HG02973 (cell line): ENCODE data around the gene HDLBP.
"Not testable (repeated sequence)": the region's sequence is repeated elsewhere in the genome, so short reads cannot be mapped to it uniquely, and the experiment has no call there.

Experiments
- ATAC-seq: cut with Tn5 transposase; IDR thresholded peaks from one replicate; pipeline ENCODE4 v1.9.1; 2021; ENCODE audit warnings: moderate library complexity; ENCODE audit not compliant: unreplicated experiment

Gene HDLBP

DNA sequence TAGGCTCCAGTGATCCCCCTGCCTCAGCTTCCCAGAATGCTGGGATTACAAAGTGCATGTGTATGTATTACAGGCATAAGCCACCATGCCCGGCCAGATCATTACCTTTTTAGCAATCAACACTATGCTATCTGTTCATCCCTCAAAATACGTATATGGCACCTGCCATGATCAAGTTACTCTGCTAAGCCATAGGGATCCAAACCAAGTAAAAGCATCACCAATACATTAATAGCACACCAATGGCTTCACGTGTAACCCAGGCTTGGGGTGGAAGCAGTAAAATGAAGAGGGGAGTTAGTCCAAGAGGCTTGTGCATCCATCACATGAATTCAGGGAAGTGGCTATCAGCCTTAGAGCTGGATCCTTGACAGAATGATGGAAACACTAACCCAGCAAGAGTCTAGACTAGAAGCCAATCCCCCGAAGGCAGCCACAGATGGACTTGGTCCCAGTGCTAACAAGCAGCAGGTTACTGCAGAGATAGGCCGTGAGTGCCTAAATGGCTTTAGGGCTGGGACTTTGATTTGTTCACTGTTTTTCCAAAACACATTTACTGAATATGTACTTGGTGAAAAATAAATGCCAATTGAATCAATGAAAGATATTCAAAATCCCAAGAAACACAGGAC lies 11.3 kb downstream of the HDLBP start:
- ATAC-seq = no peak

DNA sequence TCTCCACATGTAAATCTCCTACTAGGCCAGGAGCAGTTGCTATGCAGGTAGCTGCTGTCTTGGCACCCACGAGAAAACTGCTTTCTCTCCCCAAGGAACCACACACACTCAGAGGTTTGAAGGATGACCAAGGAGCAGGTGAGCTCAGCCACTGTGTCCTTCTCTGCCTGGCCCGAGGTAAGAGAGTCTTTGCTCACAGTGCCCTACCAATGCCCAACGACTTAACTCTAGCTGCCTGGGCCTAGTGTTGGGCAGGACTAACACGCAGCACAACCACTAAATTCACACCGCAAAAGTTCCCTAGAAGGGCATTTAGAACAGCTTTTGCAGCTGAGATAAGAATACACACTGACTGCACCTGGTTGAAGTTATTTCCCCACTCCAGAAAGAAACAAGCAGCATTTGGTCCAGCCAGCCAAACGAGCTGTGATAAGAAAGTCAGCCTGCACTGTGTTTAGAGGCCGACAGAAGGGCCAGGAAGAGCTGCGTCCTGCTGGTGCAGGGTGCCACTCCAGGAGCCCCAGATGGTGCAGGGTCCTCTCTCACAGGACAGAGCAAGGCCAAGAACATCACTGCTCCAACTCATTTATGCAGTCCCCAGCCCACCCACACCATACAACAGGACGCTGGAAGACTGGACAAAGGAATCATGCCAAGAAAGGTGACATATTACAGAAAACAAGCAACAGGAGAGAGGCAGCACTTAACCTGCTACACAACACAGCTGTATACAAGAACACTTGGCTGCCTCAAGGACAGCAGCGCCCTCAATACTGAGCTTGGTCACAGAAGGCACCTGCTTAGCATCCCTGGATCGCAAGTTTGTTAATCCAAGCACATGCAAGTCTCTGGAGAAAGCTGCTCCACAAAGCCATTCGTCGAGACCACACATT lies 12.5 kb downstream of the HDLBP start:
- ATAC-seq = no peak

DNA sequence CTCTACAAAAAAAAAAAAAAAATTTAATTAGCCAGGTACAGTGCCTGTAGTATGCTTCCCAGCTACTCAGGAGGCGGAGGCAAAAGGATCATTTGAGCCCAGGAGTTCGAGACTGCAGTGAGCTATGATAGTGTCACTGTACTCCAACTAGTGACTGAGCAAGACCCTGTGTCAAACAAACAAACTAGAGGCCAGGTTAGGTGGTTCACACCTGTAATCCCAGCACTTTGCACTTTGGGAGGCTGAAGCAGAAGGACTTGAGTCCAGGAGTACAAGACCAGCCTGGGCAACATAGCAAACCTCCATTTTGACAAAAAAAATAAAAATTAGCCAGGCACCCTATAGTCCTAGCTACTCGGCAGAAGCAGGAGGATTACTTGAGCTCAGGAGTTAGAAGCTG lies 13.4 kb downstream of the HDLBP start:
- ATAC-seq = no peak

DNA sequence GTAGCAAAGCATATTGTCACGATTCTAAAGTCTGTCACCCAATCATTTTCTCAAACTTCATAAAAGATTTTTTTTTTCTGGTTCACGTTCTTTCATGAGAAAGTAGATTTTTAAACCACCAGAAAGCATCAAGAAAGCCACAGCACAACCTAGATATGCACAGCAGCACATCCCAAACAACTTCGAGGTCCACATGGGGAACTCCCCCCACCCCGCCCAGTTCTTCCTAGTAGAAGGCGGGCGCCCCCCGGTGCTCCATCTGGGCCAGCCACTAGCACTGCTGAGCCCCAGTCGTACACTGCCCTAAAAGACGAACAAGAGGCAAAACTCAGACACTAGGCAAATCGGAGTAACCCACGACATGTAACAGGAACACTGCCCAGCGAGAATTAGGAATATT lies 15.5 kb downstream of the HDLBP start:
- no peak for ATAC-seq

DNA sequence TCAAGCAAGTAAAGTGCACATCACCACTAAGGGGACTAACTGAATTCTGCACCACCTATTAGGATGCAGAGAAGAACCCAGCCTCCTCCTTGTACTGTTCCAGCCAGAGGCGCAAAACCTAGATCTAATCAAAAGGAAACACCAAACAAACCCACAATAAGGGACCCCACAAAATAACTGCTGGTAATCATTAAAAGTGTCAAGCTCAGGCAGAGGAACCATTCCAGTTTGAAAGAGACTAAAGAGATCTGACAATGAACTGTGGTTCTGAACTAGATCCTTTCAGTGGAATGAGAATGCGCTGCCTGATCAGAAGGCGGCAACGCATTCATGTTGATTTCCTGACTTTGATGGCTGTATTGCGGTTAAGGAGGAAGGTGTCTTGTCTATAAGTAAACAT lies 16.8 kb downstream of the HDLBP start:
- no peak for ATAC-seq

DNA sequence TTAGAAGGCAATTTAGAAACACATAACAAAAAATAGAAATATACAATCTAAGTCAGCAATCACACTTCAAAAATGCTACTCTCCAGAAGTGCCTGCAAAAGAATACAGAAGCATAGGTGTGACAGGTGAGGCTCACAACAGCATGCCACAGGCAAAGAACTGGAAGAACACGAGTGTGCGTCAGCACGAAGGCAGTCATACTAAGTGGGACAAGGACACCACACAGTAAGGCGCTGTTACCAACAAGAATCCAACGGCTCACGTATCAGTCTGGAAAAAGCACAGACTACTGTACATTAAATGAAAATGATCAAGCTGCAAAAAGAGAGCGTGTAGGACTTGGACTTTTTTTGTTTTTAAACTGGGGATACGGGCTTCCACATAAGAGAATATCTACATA lies 18.7 kb downstream of the HDLBP start:
- ATAC-seq = no peak

DNA sequence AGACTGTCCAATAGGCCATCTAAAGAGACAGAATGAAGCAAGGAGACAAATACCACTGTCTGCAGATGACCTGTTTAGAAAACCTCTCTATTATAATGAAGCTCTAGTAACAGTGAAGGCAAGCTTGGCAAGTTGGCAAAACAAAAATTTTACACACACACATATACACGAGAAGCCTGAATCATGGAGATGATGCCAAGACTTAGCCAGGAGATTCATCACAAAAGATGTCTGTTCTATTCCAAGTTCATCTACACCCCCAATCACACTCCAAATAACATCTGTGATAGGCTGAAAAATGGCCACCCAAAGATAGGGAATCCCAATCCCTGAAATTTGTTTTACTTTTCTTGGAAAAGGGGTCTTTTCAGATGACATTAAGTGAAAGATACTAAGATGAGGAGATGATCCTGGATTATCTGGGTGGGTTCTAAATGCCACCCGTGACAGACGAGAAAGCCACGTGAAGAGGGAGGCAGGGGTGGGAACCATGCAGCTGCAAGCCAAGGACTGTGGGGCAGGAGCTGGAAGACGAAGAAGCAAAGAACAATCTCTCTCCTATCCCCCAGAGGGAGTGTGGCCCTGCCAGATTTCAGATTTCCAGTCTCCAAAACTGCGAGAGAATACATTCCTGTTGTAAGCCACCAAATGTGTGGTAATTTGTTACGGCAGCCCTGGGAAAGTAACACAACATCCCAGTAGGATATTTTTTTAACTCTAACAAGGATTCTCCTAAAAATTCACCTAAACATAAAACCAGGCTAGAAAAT lies 20.0 kb downstream of the HDLBP start:
- no peak for ATAC-seq

DNA sequence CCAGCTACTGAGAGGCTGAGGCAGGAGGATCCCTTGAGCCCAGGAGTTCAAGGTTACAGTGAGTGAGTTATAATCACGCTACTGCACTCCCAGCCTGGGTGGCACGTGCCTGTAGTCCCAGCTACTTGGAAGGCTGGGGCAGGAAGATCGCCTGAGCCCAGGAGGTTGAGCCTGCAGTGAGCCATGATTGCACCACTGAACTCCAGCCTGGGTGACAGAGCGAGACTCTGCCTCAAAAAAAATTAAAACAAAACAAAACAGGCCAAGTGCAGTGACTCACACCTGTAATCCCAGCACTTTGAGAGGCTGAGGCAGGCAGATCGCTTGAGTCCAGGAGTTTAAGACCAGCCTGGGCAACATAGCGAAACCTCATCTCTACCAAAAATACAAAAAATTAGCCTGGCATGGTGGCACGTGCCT lies 22.1 kb downstream of the HDLBP start:
- not testable (repeated sequence) for ATAC-seq

DNA sequence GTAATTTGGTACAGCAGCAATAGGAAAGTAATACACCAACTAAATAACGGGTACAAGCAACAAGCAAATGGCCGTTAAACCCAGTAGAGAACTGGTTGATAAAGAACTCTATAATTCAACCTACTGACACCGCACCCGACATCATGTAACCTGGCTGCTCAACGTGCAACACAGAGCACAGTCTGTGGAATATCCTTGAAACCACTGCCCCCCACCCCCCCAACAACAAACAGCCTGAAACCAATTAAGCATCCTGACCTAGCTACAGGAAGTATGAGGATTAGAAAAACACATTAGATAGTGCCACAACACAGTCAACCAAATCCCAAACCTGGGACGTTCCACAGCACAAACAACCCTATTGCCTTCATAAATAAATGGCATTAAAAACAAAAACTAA lies 23.5 kb downstream of the HDLBP start:
- ATAC-seq = no peak

DNA sequence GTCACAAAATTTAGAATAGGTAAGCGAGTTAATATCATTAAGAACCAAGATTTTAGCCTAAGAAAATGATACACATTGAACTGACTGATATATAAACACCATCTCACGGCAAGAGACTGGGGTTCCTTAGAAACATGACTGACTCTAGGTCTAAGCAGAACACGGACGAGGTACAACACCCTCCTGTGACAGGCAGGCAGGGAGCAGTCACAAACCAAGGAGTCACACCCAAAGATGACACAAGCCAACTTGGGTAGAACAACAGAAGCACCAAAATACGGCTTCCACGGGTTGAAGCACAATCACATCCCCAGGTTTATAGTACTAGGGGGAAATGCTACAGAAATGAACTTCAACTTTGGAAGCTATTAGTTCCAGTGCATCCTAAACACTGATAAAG lies 24.3 kb downstream of the HDLBP start:
- ATAC-seq = no peak

DNA sequence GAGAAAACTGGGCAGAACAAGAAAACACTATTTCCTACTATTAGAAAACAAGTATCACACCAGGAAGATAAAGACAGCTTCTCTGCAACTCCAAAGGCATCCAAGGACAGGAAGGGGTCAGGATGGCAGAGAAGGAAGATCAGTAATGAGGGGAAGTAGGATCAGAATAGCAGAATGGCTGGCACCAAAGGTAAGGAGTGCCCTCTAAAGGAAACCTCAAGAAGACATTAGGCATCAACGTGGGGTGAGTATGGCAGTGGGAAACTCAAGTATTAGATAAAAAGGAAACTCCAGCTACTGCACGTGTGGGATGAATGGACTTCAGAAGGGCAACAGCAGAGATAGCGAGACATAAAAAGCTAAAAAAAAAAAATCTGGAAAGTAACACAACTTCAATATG lies 25.9 kb downstream of the HDLBP start:
- no peak for ATAC-seq

DNA sequence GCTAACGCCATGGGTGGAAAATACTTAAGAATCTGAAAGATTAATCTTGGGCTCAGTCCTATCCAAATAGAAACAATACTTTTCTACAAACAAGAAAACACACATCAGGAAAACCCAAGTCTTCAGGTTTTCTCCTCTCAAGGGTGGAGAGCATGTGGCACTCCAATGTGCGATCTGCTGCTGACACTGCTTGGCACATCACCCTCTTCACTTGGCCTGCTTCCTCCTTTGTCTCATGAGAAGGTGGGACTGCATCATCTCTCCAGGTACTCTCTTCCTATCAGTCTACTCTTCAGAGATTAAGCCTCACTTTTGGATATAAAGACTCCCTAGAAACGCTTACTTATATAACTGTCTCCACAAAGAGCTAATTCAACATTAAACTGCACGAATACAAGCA lies 26.4 kb downstream of the HDLBP start:
- no peak for ATAC-seq

DNA sequence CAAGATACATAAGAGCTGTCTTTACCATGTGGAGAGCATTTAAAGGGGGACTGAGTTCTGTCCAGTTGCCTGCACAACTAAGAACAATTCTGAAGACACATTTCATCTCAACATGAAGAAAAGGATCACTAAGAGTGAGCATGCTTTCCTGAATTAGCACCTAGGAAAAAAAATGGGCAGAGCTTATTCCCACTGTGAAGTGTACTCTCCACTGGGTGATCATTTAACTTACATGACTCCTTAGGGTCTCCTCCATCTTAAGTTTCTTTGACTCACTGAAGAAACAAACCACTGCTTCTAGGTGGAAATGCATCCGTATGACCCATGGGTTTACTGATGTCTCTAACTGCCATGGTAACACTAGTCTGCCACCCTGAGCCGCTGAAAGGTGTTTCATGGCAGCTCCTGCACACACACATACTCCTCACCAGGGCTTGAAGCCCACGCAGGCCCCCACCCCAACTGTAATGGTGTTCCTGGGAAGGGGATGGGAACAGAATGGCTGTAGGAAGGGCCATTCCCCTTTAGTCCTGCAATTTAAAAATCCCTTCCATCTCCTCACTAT lies 27.1 kb downstream of the HDLBP start:
- ATAC-seq = no peak

DNA sequence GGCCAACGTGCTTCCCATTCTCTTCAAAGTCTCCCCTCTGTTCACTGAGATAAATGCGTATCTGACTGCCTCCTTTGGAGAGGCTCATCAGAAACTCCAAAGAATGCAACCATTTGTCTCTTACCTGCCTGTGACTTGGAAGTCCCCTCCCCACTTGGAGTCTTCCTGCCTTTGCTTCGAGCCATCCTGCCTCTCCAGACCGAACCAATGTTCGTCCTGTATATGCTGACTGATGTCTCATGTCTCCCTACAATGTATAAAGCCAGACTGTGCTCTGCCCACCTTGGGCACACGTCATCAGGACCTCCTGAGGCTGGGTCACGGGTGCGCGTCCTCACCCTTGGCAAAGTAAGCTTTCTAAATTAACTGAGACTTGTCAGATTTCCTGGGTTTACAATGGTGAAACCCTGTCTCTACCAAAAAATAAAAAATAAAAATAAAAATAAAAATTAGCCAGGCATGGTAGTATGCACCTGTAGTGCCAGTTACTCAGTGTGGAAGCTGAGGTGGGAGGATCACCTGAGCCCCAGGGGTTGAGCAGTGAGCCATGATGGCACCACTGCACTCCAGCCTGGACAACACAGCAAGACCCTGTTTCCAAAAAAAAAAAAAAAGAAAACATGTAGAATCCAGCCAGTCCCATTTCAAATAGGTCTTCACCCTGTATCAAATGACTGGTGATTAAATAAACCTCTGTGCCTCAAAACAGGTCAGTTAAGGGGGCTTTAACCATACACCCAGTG lies 29.0 kb downstream of the HDLBP start:
- no peak for ATAC-seq

DNA sequence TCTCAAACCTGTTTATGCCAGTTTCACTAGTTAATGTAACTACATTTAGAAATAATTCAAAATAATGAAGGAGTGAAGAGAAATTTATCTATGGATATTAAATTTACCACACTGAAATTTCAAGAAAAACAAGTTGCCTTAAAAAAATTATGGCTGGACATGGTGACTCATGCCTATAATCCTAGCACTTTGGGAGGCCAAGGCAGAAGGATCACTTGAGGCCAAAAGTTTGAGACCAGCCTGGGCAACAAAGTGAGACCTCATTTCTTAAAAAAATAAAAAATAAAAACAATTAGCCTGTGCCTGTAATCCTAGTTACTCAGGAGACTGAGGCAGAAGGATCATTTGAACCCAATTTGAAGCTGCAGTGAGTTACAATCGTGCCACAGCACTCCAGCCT lies 29.9 kb downstream of the HDLBP start:
- no peak for ATAC-seq

DNA sequence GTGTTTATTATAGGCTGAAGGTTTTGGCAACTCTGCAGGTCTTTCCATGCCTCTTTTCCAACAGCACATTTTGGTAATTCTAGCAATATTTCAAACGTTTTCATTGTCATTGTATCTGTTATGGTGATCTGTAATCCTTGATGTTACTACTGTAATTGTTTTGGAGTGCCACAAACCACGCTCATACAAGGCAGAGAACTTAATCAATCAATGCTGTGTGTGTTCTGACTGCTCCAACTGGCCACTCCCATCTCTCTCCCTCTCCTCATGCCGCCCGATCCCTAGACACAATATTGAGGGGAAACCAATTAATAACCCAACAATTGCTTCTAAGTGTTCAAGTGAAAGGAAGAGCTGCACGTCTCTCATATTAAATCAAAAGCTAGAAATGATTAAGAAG lies 32.9 kb downstream of the HDLBP start:
- ATAC-seq = no peak

DNA sequence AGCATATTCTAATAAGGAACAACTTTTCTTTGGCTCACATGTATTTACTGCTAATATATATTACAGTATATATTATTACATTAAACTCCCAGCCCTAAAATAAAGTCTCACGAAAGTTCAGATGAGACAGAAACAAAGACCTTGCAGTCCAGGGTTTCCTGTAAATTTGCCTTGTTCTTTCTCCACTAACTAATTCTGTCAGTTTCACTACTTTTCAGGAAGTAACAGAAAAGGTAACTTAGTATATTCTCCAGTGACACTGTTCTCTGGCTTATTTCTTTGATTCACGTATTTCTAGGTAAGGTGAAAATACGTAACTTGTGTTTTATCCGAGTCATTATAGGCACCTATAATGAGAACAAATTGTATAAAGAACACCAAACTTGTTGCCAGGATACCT lies 35.2 kb downstream of the HDLBP start:
- ATAC-seq = no peak

DNA sequence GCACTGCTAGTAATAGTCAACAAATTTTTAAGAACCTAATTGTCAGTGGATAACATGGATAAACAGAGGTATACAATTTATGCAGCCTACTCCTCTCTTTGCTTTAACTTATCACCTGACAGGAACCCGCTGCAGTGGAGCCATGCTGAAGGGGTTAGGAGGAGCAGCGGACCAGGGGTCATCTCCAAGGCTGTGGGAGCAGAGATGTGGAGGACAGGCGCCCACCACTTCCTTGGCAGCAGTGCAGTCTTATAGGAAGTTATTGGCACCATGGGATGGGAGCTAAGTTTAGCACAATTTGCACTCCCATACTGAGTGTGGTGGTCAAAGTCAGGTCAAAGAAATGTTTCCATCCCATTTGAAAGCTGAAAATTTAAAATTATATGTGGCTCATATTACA lies 35.6 kb downstream of the HDLBP start:
- no peak for ATAC-seq

DNA sequence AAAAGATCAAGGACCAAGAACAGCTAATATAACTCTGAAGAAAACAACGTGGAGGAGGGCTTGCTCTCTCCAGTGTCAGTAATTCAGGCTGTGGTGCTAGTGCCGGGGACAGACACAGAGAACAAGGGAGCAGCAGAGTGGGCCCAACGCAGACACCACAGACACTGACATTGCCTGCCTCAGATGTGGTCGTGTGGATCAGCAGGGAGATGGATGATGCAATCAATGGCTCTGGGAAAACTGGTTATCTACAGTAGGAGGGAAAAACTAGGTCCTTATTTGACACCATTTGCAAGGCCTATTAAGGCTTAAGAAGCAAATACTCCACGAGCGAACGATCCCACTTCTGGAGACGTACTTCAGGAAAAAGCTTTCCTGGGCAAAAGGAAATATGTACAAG lies 36.1 kb downstream of the HDLBP start:
- ATAC-seq = no peak

DNA sequence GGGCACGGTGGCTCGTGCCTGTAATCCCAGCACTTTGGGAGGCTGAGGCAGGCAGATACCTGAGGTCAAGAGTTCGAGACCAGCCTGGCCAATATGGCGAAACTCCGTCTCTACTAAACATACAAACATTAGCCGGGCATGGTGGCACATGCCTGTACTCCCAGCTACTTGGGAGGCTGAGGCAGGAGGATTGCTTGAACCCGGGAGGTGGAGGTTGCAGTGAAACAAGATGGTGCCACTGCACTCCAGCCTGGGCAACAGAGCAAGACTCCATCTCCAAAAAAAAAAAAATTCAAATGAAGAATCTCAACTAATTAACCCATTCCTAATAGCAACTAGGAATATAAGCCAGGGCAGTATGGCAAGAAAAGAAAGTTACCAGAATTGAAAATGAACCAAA lies 37.2 kb downstream of the HDLBP start:
- ATAC-seq = not testable (repeated sequence)

DNA sequence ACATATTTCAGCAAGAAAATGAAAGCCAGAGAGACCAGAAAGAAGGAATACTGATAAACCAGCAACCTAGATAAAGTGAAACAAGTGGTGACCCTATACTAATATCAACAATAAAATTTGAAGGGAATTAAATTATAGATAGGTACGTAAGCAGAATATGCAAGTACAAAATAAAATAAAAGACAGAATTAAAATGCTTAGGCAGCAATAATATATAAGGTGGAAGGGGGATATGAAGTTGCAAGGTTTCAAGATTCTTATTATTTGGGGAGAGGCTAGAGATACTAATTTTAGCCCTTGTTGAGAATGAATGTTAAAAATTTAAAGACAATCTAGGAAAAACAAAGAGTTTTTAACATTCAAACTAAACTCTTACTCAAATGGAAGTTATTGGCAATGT lies 39.6 kb downstream of the HDLBP start:
- no peak for ATAC-seq
